ENCODE results near the gene RPL11. TPM values are rescaled to one million over a fixed set of nuclear protein-coding genes. Genes with fewer than 3 reads are reported as not detected.
A peak's percentile ranks its signal among the peaks of the same experiment; 100 is the strongest.

The RPL11 gene
- 2,341 TPM for polyA plus RNA-seq (2013, experiment 1 of 2)
- polyA plus RNA-seq (2013, experiment 2 of 2): 2,276 TPM

DNA sequence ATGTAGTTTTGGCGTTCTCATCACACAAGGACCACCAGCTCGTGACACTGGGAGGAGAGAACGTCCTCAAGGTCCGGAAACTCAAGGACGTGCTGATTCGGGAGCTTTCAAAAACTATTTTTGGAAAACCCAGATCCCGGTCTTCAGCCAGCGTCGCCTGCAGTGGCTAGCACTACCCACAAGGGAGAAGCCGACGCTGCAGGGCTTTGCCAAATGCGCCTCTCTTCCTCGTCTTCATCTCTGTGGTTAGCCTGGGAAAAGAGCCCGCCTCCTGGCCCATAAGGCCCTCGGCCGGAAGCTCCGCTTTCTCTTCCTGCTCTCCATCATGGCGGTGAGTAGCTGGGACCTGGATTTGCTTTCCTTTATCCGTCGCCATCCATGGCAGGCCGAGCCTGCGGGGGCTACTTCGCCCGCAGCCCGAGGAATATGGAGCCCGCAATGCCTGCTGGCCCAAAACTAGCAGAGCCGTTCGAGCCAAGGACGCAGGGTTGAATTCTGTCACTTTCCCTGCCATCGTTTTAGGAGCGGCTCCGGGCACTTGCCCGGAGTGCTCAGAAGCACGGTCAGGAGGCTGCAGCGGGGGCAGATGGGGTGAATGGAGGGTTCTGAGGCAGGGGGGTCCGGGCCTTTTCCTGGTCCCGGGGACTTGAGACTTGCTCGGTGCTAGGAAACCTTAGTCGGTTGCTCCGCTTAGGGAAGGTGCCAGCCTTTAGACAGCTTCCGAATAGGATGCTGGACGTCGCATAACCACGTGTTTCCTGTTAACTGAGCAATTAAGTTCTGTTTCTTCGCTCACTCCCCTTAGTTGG is at the start of gene RPL11:
RPL11 (plus strand) TSS at position 308 of the 809 bp plus-strand sequence; CDS start at position 326, 18 bp downstream.
- Histone ChIP-seq H4K91ac (ENCODE audit: low read length) (peak within 1 kb of the TSS; percentile 89), H3K36me3 (ENCODE audit: control insufficient read depth in 1 of 2, insufficient read depth in 2 of 2, low read depth in 1 of 2, low read length in 2 of 2) (peaks cover 21 to 46% of the 10 kb centered on the region in 2 experiments), H3K14ac (ENCODE audit: low read length in 2 of 2) (peak within 1 kb of the TSS; percentile 44 to 83), H2AFZ (ENCODE audit: low read depth, low read length) (no peak within 1 kb of the TSS), H2BK5ac (ENCODE audit: low read depth, low read length, poor library complexity, severe bottlenecking) (peak within 1 kb of the TSS; percentile 100), H3K4me3 (ENCODE audit: insufficient read depth in 1 of 2, low read depth in 1 of 2, low read length in 2 of 2) (peak within 1 kb of the TSS; percentile 99 to 100), H3K9ac (ENCODE audit: low read length) (peak within 1 kb of the TSS; percentile 100), H3K27ac (ENCODE audit: low read length, poor library complexity, severe bottlenecking) (peak within 1 kb of the TSS; percentile 97), H3K23ac (ENCODE audit: low read length in 2 of 2) (peak within 1 kb of the TSS in 1 of 2 experiments; percentile 98), H4K8ac (ENCODE audit: low read length) (peak within 1 kb of the TSS; percentile 99), H3K4me1 (ENCODE audit: control insufficient read depth, insufficient read depth, low read depth, low read length) (peaks cover 16% of the 10 kb centered on the region), H3K9me3 (ENCODE audit: control insufficient read depth, low read length) (no peaks in the 10 kb centered on the region), H3K79me1 (replicated peaks; ENCODE audit: low read length, poor library complexity, severe bottlenecking) (no peaks in the 10 kb centered on the region), H3K18ac (ENCODE audit: low read depth in 1 of 2, low read length in 2 of 2) (peak within 1 kb of the TSS; percentile 95 to 97), H3K27me3 (ENCODE audit: control insufficient read depth in 1 of 2, insufficient read depth in 1 of 2, low read length in 2 of 2) (no peaks in the 10 kb centered on the region), H2BK120ac (ENCODE audit: low read depth, low read length) (peak within 1 kb of the TSS; percentile 84), H2BK12ac (ENCODE audit: low read length in 2 of 2) (no peak within 1 kb of the TSS), H2AK5ac (ENCODE audit: low read length, severe bottlenecking) (peak within 1 kb of the TSS; percentile 98), H2BK15ac (ENCODE audit: low read depth, poor library complexity, severe bottlenecking) (no peak within 1 kb of the TSS), H3K4me2 (ENCODE audit: low read length, poor library complexity, severe bottlenecking) (peak within 1 kb of the TSS; percentile 75), H3K4ac (ENCODE audit: low read depth in 1 of 2, low read length in 2 of 2) (peak within 1 kb of the TSS; percentile 66 to 84)
- WGBS: under 1% methylated on average over 45 of the region's 45 CpGs
- peak; percentile 97 for DNase-seq

DNA sequence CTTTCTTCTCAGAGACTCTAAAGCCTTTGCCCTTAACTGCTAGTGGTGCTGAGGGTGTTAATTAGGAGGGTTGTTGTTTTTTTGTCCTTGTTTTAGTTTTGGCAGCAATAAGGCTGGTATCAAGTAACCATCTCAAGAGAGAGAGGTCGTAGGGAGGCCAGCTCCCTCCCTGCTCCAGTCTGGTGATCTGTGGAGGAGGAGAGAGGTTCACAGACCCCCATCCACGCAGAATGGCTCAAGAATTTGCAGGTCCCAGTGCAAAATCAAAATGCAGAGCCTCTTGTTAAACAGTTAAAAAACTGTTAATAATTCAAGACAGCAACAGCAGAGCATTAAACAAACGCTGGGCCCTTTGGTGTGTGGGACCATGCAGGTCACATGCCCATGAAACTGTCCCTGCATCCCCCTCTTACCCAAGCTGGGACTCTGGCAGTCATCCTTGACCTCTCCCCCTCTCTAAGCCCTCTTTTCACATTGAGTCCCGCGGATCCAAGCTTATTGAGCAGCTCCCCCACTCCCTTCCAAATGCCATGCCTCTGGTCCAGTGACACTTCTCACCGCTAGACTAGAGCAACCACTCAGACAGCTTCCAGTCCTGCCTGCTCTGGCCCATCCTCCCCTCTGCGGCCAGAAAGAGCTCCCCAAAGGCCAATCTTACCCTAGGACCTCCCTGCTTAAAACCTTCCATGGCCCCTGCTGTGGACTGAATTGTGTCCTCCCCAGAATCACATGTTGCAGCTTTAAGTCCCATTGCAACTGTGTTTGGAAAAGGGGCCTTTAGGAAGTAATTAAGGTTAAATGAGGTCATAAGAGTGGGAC is 47.7 kb upstream of the RPL11 start:
- Histone ChIP-seq H3K18ac (ENCODE audit: low read depth in 1 of 2, low read length in 2 of 2) (no peak overlapping the region), H3K23ac (ENCODE audit: low read length in 2 of 2) (no peak overlapping the region), H3K4me2 (ENCODE audit: low read length, poor library complexity, severe bottlenecking) (no peak overlapping the region), H3K9ac (ENCODE audit: low read length) (no peak overlapping the region), H3K36me3 (ENCODE audit: control insufficient read depth in 1 of 2, insufficient read depth in 2 of 2, low read depth in 1 of 2, low read length in 2 of 2) (no peaks in the 10 kb centered on the region), H3K4ac (ENCODE audit: low read depth in 1 of 2, low read length in 2 of 2) (no peak overlapping the region), H3K4me3 (ENCODE audit: insufficient read depth in 1 of 2, low read depth in 1 of 2, low read length in 2 of 2) (no peak overlapping the region), H2BK15ac (ENCODE audit: low read depth, poor library complexity, severe bottlenecking) (no peak overlapping the region), H3K27ac (ENCODE audit: low read length, poor library complexity, severe bottlenecking) (no peak overlapping the region), H2BK12ac (ENCODE audit: low read length in 2 of 2) (no peak overlapping the region), H2AFZ (ENCODE audit: low read depth, low read length) (no peak overlapping the region), H3K27me3 (ENCODE audit: control insufficient read depth in 1 of 2, insufficient read depth in 1 of 2, low read length in 2 of 2) (peaks cover 3 to 49% of the 10 kb centered on the region in 2 experiments), H4K91ac (ENCODE audit: low read length) (peak overlapping the region; percentile 28), H2BK120ac (ENCODE audit: low read depth, low read length) (no peak overlapping the region), H3K4me1 (ENCODE audit: control insufficient read depth, insufficient read depth, low read depth, low read length) (no peaks in the 10 kb centered on the region), H2BK5ac (ENCODE audit: low read depth, low read length, poor library complexity, severe bottlenecking) (no peak overlapping the region), H4K8ac (ENCODE audit: low read length) (no peak overlapping the region), H2AK5ac (ENCODE audit: low read length, severe bottlenecking) (no peak overlapping the region), H3K79me1 (replicated peaks; ENCODE audit: low read length, poor library complexity, severe bottlenecking) (no peaks in the 10 kb centered on the region), H3K14ac (ENCODE audit: low read length in 2 of 2) (no peak overlapping the region), H3K9me3 (ENCODE audit: control insufficient read depth, low read length) (no peaks in the 10 kb centered on the region)
- 23% methylated on average over 7 of the region's 7 CpGs for WGBS
- no peak for DNase-seq

DNA sequence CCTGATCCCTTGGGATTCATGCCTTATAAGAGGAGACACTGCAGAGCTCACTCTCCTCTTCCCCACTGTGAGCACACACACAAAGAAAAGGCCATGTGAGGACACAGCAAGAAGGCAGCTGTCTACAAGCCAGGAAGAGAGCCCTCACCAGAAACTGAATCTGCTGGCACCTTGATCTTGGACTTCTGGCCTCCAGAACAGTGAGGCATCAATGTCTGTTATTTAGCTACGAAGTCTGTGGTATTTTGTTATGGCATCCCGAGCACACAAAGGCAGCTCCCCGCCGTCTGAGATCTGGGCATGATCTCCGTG is 47.1 kb upstream of the RPL11 start:
- Histone ChIP-seq H3K9ac (ENCODE audit: low read length) (no peak overlapping the region), H3K18ac (ENCODE audit: low read depth in 1 of 2, low read length in 2 of 2) (no peak overlapping the region), H3K4me3 (ENCODE audit: insufficient read depth in 1 of 2, low read depth in 1 of 2, low read length in 2 of 2) (no peak overlapping the region), H3K27me3 (ENCODE audit: control insufficient read depth in 1 of 2, insufficient read depth in 1 of 2, low read length in 2 of 2) (peaks cover 3 to 43% of the 10 kb centered on the region in 2 experiments), H2AK5ac (ENCODE audit: low read length, severe bottlenecking) (no peak overlapping the region), H2BK12ac (ENCODE audit: low read length in 2 of 2) (no peak overlapping the region), H3K36me3 (ENCODE audit: control insufficient read depth in 1 of 2, insufficient read depth in 2 of 2, low read depth in 1 of 2, low read length in 2 of 2) (no peaks in the 10 kb centered on the region), H3K4me1 (ENCODE audit: control insufficient read depth, insufficient read depth, low read depth, low read length) (no peaks in the 10 kb centered on the region), H3K23ac (ENCODE audit: low read length in 2 of 2) (no peak overlapping the region), H3K9me3 (ENCODE audit: control insufficient read depth, low read length) (no peaks in the 10 kb centered on the region), H2BK15ac (ENCODE audit: low read depth, poor library complexity, severe bottlenecking) (no peak overlapping the region), H3K79me1 (replicated peaks; ENCODE audit: low read length, poor library complexity, severe bottlenecking) (no peaks in the 10 kb centered on the region), H3K4ac (ENCODE audit: low read depth in 1 of 2, low read length in 2 of 2) (no peak overlapping the region), H2BK5ac (ENCODE audit: low read depth, low read length, poor library complexity, severe bottlenecking) (no peak overlapping the region), H4K8ac (ENCODE audit: low read length) (no peak overlapping the region), H3K27ac (ENCODE audit: low read length, poor library complexity, severe bottlenecking) (no peak overlapping the region), H4K91ac (ENCODE audit: low read length) (no peak overlapping the region), H3K14ac (ENCODE audit: low read length in 2 of 2) (no peak overlapping the region), H2AFZ (ENCODE audit: low read depth, low read length) (no peak overlapping the region), H3K4me2 (ENCODE audit: low read length, poor library complexity, severe bottlenecking) (no peak overlapping the region), H2BK120ac (ENCODE audit: low read depth, low read length) (no peak overlapping the region)
- 80% methylated on average over 5 of the region's 5 CpGs for WGBS
- no peak for DNase-seq

DNA sequence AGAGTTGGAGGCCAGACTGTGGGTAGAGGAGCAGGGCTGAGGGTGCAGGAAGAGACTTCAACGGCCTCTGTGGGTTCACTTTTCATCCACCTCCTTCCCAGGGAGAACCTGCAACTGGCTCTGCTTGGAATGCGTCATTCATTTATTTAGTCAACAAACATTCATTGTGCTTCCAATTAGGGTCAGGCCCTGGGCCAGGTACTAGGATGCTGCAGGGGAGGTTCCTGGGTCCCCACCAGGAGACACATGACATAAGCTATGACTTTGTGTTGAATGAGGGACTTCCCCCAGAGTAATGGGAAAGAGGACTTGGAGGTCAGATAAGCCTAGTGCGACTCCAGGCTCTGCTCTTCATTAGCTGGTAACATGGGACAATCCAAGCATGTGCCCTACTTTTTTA is 46.3 kb upstream of the RPL11 start:
- H3K36me3 ChIP-seq (ENCODE audit: control insufficient read depth in 1 of 2, insufficient read depth in 2 of 2, low read depth in 1 of 2, low read length in 2 of 2): no peaks in the 10 kb centered on the region
- 100% methylated on average over 2 of the region's 3 CpGs for WGBS
- H3K4me3 ChIP-seq (ENCODE audit: insufficient read depth in 1 of 2, low read depth in 1 of 2, low read length in 2 of 2): no peak overlapping the region
- H3K4me2 ChIP-seq (ENCODE audit: low read length, poor library complexity, severe bottlenecking): no peak overlapping the region
- H4K91ac ChIP-seq (ENCODE audit: low read length): no peak overlapping the region
- H3K9ac ChIP-seq (ENCODE audit: low read length): no peak overlapping the region
- H3K27me3 ChIP-seq (ENCODE audit: control insufficient read depth in 1 of 2, insufficient read depth in 1 of 2, low read length in 2 of 2): peaks cover 3 to 40% of the 10 kb centered on the region in 2 experiments
- no peaks in the 10 kb centered on the region for H3K9me3 ChIP-seq (ENCODE audit: control insufficient read depth, low read length)
- H2AFZ ChIP-seq (ENCODE audit: low read depth, low read length): no peak overlapping the region
- H3K23ac ChIP-seq (ENCODE audit: low read length in 2 of 2): no peak overlapping the region
- H3K4me1 ChIP-seq (ENCODE audit: control insufficient read depth, insufficient read depth, low read depth, low read length): no peaks in the 10 kb centered on the region
- H2BK5ac ChIP-seq (ENCODE audit: low read depth, low read length, poor library complexity, severe bottlenecking): no peak overlapping the region
- H3K27ac ChIP-seq (ENCODE audit: low read length, poor library complexity, severe bottlenecking): no peak overlapping the region
- H2BK15ac ChIP-seq (ENCODE audit: low read depth, poor library complexity, severe bottlenecking): no peak overlapping the region
- H3K14ac ChIP-seq (ENCODE audit: low read length in 2 of 2): no peak overlapping the region
- H4K8ac ChIP-seq (ENCODE audit: low read length): no peak overlapping the region
- H2BK12ac ChIP-seq (ENCODE audit: low read length in 2 of 2): no peak overlapping the region
- no peak overlapping the region for H3K18ac ChIP-seq (ENCODE audit: low read depth in 1 of 2, low read length in 2 of 2)
- H2BK120ac ChIP-seq (ENCODE audit: low read depth, low read length): no peak overlapping the region
- no peak overlapping the region for H3K4ac ChIP-seq (ENCODE audit: low read depth in 1 of 2, low read length in 2 of 2)
- no peak for DNase-seq
- no peaks in the 10 kb centered on the region for H3K79me1 ChIP-seq (replicated peaks; ENCODE audit: low read length, poor library complexity, severe bottlenecking)
- H2AK5ac ChIP-seq (ENCODE audit: low read length, severe bottlenecking): no peak overlapping the region
